DMS114 treated with DMSO at 0.1 percent for 48 hours (cell line): ENCODE measurements around the gene BCKDHA.
"Not testable (repeated sequence)": the region's sequence is repeated elsewhere in the genome, so short reads cannot be mapped to it uniquely, and the experiment has no call there.

Experiments
- DNase-seq: peaks from one replicate; lab custom pipeline; 2025; ENCODE audit not compliant: unreplicated experiment; lab: John Stamatoyannopoulos, UW

BCKDHA gene

DNA sequence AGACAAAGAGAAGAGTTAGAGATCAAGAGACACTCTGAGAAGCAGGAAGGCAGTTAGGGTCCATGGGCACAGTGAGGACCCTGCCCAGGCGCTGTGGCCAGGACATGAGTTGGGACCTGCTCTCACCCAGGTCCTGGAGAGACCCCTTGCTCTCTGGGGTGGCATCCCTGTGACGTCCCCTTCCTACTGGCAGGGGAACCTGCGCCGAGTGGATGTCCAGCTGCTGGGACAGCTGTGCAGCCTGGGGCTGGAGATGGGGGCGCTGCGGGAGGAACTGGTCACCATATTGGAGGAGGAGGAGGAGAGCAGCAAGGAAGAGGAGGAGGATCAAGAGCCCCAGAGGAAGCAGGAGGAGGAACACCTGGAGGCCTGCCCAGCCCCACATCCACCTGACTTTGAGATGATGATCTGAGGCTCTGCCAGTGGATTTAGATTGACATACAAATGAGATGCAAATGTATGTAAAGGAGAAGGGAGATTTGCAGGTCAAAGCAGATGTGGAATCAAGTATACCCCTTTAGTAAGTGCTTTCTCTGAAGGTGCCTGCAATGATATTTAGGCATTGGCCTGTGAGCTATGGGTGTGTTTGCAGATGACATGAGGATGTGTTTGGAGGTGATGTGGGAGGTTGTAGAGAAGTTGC, 46.3 kb downstream of the BCKDHA start:
- no peak for DNase-seq

DNA sequence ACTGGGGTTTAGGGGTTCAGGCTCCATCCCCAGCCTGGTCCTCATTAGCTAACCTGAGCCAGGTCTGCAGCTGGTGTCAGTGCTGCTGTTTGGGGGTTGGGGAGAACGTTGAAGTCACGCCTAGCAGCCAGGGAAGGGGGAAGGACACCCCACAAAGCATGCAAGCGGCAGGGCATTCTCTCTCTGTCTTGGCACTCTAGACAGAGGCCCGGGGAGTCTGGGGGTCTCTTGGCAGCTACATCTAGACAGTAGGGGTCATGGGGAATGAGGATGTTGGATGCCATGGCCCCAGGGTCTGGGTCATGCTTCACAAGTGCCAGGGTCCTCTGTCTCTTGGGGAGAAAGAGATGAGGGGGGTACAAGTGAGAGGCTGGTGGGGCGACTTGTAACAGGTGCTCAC, 48.0 kb downstream of the BCKDHA start:
- no peak for DNase-seq

DNA sequence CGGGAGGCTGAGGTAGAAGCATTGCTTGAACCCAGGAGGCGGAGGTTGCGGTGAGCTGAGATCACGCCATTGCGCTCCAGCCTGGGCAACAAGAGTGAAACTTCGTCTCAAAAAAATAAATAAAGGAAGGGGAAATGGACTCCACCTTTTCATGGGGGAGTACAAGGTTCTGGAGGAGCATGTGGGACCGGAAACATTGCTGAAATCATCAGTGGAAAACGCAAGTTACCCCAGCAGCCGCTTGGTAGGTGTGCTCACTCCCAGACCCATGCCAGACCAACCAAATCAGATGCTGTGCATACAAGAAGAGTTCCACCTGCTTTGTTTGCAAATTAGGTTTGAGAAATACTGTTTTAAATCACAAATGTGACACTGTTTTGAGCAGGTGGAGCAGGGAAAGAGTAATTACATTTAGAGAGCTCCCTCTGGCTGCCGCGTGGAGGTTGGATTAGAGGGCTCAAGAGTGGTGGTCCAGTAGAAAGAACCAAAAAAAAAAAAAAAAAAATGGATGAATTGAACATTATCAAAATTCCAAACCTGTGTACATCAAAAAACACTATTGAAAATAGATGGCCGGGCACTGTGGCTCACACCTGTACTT, 50.2 kb downstream of the BCKDHA start:
- no peak for DNase-seq

DNA sequence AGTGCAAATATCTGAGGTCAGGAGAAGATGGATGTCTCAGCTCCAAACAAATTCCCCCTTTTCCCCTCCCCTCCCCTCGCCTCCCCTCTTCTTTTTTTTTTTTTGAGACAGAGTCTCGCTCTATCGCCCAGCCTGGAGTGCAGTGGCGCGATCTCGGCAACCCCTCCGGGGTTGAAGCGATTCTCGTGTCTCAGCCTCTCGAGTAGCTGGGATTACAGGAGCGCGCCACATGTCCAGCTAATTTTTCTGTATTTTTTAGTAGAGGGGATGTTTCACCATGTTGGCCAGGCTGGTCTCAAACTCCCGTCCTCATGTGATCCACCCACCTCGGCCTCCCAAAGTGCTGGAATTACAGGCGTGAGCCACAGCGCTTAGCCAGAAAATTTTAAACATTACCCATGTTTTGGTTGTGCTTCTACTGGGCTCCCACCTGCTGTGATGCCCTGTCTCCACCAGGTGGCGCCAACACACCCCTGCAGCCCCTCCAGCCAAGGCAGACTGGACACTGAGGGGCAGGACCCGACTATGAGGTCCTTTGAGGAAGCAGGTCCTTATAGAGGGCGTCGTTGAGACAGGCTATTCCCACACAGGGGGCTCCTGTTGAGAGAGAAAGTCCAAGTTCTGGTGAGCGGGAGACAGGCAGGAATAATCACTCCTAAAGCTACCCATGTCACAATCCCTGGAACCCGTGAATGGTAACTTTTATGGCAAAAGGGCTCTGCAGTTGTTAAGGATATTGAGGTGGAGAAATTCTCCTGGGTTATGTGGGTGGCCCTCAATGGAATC, 51.7 kb downstream of the BCKDHA start:
- DNase-seq = peak; percentile 74

DNA sequence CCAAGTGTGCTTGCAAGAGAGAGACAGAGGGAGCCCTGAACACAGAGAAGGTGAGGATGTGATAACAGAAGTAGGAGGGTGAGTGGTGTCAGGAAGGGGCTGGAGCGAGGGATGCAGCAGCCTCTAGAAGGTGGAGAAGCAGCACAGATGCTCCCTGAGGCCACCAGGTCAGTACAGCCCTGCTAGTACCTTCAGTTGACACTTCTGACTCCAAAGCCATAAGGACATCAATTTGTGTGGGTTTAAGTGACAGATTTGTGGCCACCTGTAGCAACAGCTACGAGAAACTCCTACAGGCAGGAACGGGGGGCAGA, 52.2 kb downstream of the BCKDHA start:
- DNase-seq = no peak

DNA sequence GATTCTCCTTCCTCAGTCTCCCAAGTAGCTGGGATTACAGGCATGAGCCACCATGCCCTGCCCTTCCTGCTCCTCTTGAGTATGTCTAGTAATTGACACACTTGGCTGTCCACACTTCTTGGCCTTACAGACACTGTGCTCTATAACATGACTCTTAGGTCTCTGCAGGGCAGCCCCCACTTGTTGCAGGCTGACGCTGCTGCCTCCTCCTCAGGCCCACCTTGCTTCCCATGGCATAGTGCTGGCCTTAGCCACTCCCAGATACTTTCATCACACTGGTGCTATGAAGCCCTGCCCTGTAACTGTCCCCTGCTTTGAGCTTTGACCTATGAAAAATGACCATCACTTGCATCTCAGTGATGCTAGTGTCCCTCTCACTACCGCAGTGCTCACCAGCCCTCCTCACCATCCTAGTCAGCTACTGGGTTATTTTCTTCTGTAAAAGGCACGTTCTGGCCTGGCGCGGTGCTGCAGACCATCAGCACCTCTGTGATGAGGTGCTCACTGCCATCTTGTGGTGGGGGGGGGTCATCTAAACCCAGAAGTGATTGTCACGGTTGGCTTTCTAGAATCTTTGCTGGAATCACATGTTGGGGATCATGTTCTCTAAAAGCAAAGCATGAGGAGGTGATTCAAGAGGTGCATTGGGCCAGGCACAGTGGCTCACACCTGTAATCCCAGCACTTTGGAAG, 55.1 kb downstream of the BCKDHA start:
- DNase-seq = no peak

DNA sequence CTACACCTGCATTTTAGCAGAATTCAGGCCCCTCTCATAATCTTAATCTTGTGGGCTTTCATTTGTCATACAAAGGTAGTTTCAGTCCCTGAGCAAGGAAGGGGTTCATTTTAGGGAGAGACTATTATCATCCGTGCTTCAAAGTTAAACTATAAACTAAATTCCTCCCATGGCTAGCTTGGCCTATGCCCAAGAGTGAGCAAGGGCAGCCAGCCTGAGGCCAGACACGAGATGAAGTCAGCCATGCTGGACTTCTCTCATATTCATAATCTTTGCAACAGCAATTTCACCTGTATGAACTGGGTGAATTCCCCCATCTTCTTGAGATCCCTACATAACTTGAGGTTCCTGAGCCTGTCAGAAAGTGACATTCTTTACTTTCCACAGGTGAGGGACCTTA, 58.3 kb downstream of the BCKDHA start:
- DNase-seq = no peak

DNA sequence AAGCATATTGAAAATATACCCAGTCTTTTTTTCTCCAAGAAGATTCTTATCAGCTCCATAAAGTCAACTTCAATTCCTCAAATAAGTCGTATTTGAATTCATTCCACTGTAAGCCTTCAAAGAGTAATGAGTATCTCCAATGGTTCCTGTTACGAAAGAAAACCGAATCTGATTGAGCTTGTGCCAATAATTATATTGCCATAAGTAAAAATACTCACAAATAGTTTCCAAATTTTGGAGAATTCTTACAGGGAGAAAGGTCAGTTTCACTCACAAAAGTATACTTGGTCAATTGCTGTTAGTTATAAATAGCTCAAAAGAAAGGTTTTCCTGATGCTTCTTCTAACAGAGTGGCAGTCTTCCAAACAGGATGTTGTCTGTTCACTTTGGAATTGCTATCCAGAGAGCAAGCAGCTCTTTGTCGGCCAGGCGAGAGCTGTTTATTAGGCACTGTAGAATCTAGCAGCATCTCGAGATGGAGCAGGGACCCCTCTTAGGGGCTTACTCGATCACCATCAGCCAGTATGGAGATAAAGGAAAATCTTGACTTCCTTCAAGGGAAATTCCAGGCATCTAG, 58.8 kb downstream of the BCKDHA start:
- DNase-seq = no peak

DNA sequence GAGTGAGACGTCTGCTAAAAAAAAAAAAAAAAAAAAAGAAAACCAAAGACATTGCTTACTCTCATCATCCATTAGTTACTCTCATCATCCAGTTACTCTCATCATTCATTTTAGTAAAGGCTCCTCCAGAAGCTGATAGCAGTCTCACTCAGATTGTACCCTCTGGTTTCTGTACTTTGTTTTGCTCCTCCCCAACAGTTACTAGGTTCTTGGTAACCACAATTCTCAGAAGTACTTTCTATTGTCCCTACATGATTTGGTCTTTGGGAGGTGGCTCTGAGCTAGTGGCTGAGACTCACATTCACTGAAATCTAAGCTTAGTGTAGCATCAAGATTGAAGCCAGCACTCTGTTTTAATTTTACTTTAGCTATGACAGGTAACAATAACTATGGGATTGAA, 59.6 kb downstream of the BCKDHA start:
- no peak for DNase-seq

DNA sequence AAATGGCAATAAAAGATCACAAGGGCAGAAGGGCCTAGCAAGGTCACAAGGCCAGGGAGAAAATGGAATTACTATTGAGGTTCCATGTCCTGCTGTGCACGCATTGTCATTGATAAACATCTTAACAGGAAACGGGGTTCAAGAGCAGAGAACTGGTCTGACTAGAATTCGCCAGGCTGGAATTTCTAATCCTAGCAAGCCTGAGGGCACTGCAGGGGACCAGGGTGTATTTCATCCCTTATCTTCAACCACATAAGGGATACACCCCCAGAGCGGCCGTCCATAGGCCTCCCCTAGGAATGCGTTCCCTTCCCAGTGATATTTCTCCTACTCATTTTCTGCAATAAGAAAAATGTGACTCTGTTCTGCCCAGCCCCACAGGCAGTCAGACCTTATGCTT, 64.9 kb downstream of the BCKDHA start:
- no peak for DNase-seq

DNA sequence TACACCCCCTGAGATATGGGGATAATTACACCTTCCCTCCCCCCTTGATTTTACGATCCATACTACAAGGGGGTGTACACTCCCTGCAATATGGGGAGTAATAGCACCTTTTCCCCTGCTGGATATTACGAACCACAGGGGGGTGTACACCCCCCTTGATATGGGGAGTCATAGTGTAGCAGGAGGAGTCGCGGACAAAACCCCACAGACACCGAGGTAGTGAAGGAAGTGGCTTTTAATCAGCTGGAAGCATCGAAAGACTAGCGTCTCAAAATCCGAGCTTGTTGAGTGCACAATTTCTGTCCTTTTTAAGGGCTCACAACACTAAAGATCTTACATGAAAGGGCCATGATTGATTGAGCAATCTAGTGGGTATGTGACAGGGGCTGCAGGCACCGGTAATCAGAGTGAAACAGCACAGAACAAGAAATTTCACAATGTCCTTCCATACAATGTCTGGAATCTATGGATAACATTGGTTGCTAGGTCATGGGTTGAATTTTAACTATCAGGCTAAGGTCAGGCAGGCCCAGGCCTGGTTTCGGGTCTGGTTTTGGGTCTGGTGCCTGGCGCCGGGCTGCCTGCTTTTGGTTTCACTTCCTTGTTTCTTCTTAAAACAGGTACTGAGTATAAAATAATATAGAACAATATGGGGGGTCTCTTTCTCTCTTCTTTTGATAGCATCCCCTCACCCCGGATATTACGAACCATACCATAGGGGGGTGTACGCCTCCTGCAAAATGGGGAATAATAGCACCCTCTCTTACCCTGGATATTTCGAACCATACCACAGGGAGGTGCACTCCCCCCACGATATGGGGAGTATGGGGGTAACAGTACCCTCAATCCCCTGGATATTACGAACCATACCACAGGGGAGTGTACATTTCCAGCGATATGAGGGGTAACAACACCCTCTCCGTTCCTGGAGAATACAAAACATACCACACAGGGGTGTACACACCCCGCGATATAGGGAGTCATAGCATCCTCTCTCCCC, 65.9 kb downstream of the BCKDHA start:
- not testable (repeated sequence) for DNase-seq
